H9 (cell line): Measurements from ENCODE around the gene EIF1AD. TPM values are rescaled to one million over a fixed set of nuclear protein-coding genes. Genes with fewer than 3 reads are reported as not detected.

ENCODE experiments used
- DNase-seq: peaks from one replicate; pipeline ENCODE4 v3.0.0-alpha.2; 2017
- H2AFZ ChIP-seq: one replicate; pipeline ENCODE4 v1.6.1; 2013; ENCODE audit warnings: mild to moderate bottlenecking, low read length, control low read depth, moderate library complexity
- H2AK5ac ChIP-seq: 2 replicates; pipeline ENCODE4 v1.6.1; 2013; ENCODE audit warnings: low read length, control low read depth, mixed read lengths; ENCODE audit not compliant: insufficient read length
- H2BK120ac ChIP-seq: one replicate; pipeline ENCODE4 v1.6.1; 2013; ENCODE audit warnings: low read depth, mild to moderate bottlenecking, low read length, control low read depth, inconsistent platforms; ENCODE audit not compliant: poor library complexity, severe bottlenecking
- H2BK12ac ChIP-seq: 2 replicates; pipeline ENCODE4 v1.6.1; 2013; ENCODE audit warnings: low read length, control low read depth, mixed read lengths, low read depth; ENCODE audit not compliant: insufficient read length
- H2BK15ac ChIP-seq: 2 replicates; pipeline ENCODE4 v1.6.1; 2013; ENCODE audit warnings: low read depth, low read length, control low read depth
- H2BK20ac ChIP-seq: one replicate; pipeline ENCODE4 v1.6.1; 2013; ENCODE audit warnings: low read depth, mild to moderate bottlenecking, low read length, control low read depth, inconsistent platforms; ENCODE audit not compliant: poor library complexity, severe bottlenecking
- H2BK5ac ChIP-seq: 2 replicates; pipeline ENCODE4 v1.6.1; 2013; ENCODE audit warnings: low read length, control low read depth, mixed read lengths; ENCODE audit not compliant: insufficient read length
- H3K14ac ChIP-seq: 2 replicates; pipeline ENCODE4 v1.6.1; 2013; ENCODE audit warnings: low read length, control low read depth; ENCODE audit not compliant: insufficient read depth
- H3K18ac ChIP-seq: 2 replicates; pipeline ENCODE4 v1.6.1; 2013; ENCODE audit warnings: low read depth, mild to moderate bottlenecking, mixed read lengths, low read length, control low read depth; ENCODE audit not compliant: insufficient read length
- H3K23ac ChIP-seq: 2 replicates; pipeline ENCODE4 v1.6.1; 2013; ENCODE audit warnings: low read length, control low read depth, mixed read lengths, low read depth; ENCODE audit not compliant: insufficient read length
- H3K23me2 ChIP-seq: 2 replicates; pipeline ENCODE4 v1.6.1; 2013; ENCODE audit warnings: low read depth, mild to moderate bottlenecking, mixed read lengths, low read length, control low read depth; ENCODE audit not compliant: insufficient read length, poor library complexity, severe bottlenecking
- H3K27ac ChIP-seq: 2 replicates; pipeline ENCODE4 v1.5.1; 2013; ENCODE audit warnings: low read length, control low read depth, mixed read lengths, low read depth; ENCODE audit not compliant: insufficient read length
- H3K27me3 ChIP-seq: 2 replicates; pipeline ENCODE4 v1.6.1; 2013; ENCODE audit warnings: low read length, control low read depth, inconsistent platforms; ENCODE audit not compliant: insufficient read depth
- H3K4ac ChIP-seq: 2 replicates; pipeline ENCODE4 v1.6.1; 2013; ENCODE audit warnings: low read depth, mild to moderate bottlenecking, control low read depth, inconsistent platforms, low read length, moderate library complexity
- H3K4me1 ChIP-seq: 2 replicates; pipeline ENCODE4 v1.6.1; 2013; ENCODE audit warnings: low read length, control low read depth, inconsistent platforms; ENCODE audit not compliant: insufficient read depth
- H3K4me2 ChIP-seq: 2 replicates; pipeline ENCODE4 v1.6.1; 2013; ENCODE audit warnings: low read length, control low read depth, mixed read lengths; ENCODE audit not compliant: insufficient read length, insufficient read depth
- H3K56ac ChIP-seq: 2 replicates; pipeline ENCODE4 v1.6.1; 2013; ENCODE audit warnings: low read depth, mild to moderate bottlenecking, mixed read lengths, low read length, control low read depth; ENCODE audit not compliant: insufficient read length
- H3K79me1 ChIP-seq: 2 replicates; pipeline ENCODE4 v1.6.1; 2013; ENCODE audit warnings: low read depth, mild to moderate bottlenecking, moderate library complexity, low read length, control low read depth, inconsistent platforms; ENCODE audit not compliant: insufficient read depth, poor library complexity, severe bottlenecking
- H3K79me2 ChIP-seq: 2 replicates; pipeline ENCODE4 v1.6.1; 2013; ENCODE audit warnings: low read length, control low read depth, inconsistent platforms; ENCODE audit not compliant: insufficient read depth
- H3K9ac ChIP-seq: 2 replicates; pipeline ENCODE4 v1.6.1; 2013; ENCODE audit warnings: low read length, control low read depth, mixed read lengths; ENCODE audit not compliant: insufficient read length; ENCODE audit errors: extremely low read depth
- H3K9me3 ChIP-seq: one replicate; pipeline ENCODE4 v1.6.1; 2013; ENCODE audit warnings: low read depth, low read length, inconsistent platforms; ENCODE audit not compliant: control insufficient read depth
- H3T11ph ChIP-seq: one replicate; pipeline ENCODE4 v1.6.1; 2013; ENCODE audit warnings: mild to moderate bottlenecking, low read length, control low read depth, inconsistent platforms
- H4K20me1 ChIP-seq: one replicate; pipeline ENCODE4 v1.6.1; 2013; ENCODE audit not compliant: control insufficient read depth, insufficient read length, insufficient read depth
- H4K5ac ChIP-seq: 2 replicates; pipeline ENCODE4 v1.6.1; 2013; ENCODE audit warnings: low read depth, mild to moderate bottlenecking, mixed read lengths, low read length, control low read depth; ENCODE audit not compliant: insufficient read length
- H4K8ac ChIP-seq: replicated peaks from 2 replicates; pipeline ENCODE4 v1.6.1; 2013; ENCODE audit warnings: low read length, control low read depth, mixed read lengths, low read depth; ENCODE audit not compliant: insufficient read length
- H4K91ac ChIP-seq: 2 replicates; pipeline ENCODE4 v1.6.1; 2013; ENCODE audit warnings: low read depth, mild to moderate bottlenecking, moderate library complexity, mixed read lengths, low read length, control low read depth; ENCODE audit not compliant: insufficient read length
- H3K27ac Mint-ChIP-seq, 3 experiments: 2 replicates in 2 of 3; 3 replicates in 1 of 3; pipeline ENCODE4 v1.8.0; 2020 to 2021; ENCODE audit warnings: mixed read lengths in 3 of 3, mild to moderate bottlenecking in 1 of 3, moderate library complexity in 1 of 3
- H3K27me3 Mint-ChIP-seq: 2 replicates; pipeline ENCODE4 v1.8.0; 2021; ENCODE audit warnings: low read depth, mild to moderate bottlenecking, moderate library complexity, mixed read lengths
- H3K36me3 Mint-ChIP-seq, 3 experiments: 2 replicates in 2 of 3; 3 replicates in 1 of 3; pipeline ENCODE4 v1.8.0; 2020 to 2021; ENCODE audit warnings: low read depth in 3 of 3, mixed read lengths in 3 of 3; ENCODE audit not compliant: insufficient read depth in 1 of 3
- H3K4me1 Mint-ChIP-seq, 2 experiments: 2 replicates each; pipeline ENCODE4 v1.8.0; 2020; ENCODE audit warnings: mixed read lengths in 2 of 2
- H3K4me3 Mint-ChIP-seq, 2 experiments: 2 replicates in 1 of 2; 3 replicates in 1 of 2; pipeline ENCODE4 v1.8.0; 2020 to 2021; ENCODE audit warnings: mild to moderate bottlenecking in 2 of 2, mixed read lengths in 2 of 2, moderate library complexity in 1 of 2
- H3K9me3 Mint-ChIP-seq, 2 experiments: 2 replicates in 1 of 2; 3 replicates in 1 of 2; pipeline ENCODE4 v1.8.0; 2020; ENCODE audit warnings: mild to moderate bottlenecking in 2 of 2, mixed read lengths in 2 of 2, moderate library complexity in 1 of 2
- CTCF ChIP-seq: fragments of 200-600 bp; sonication (generic); conservative IDR thresholded peaks from 3 replicates; pipeline ENCODE4 v1.8.0; 2021; ENCODE audit warnings: antibody characterized with exemption, mild to moderate bottlenecking
- WGBS: extraction: QIAGEN DNeasy Blood & Tissue Kit; methylation state at CpG from one replicate; pipeline ENCODE4 v1.1.7; 2013; ENCODE audit warnings: missing lambda C conversion rate, low lambda C conversion rate, mixed read lengths; ENCODE audit not compliant: insufficient read length; ENCODE audit errors: extremely low coverage; 5-methylcytosine and 5-hydroxymethylcytosine counted together
- total RNA-seq: library from RNA; stranded (reverse); gene quantifications from 2 replicates; pipeline ENCODE4 v1.2.1, GENCODE V29; 2021

EIF1AD gene
- total RNA-seq, 1 experiment from 2014 or later, result 46.7 TPM

DNA sequence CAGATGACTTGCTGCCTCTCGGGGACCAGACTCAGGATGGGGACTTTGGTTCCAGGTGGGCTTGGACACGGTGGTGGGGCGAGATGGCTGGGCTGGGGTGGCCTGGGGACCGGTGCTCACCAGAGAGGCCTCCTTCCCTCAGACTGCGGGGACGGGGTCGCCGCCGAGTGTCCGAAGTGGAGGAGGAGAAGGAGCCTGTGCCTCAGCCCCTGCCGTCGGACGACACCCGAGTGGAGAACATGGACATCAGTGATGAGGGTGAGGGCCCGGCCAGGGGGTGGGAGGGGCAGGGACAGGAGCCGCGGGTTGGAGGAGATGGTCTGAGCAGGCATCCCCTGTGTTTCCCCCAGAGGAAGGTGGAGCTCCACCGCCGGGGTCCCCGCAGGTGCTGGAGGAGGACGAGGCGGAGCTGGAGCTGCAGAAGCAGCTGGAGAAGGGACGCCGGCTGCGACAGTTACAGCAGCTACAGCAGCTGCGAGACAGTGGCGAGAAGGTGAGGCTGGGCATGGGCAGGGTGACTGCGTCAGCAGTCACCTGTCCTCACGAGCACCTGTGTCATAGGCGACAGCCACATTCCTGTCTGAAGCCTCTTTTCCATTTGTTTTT lies 34.5 kb downstream of the EIF1AD start:
- H3K27me3 ChIP-seq, result no peaks in the 10 kb centered on the region
- Mint-ChIP-seq H3K27ac (no peak overlapping the region), H3K4me1 (peaks cover 14% of the 10 kb centered on the region in 2 experiments), H3K36me3 (peaks cover 53 to 82% (median 77%) of the 10 kb centered on the region in 3 experiments), H3K4me3 (no peak overlapping the region; a peak in 1 of 5 replicates), H3K9me3 (no peaks in the 10 kb centered on the region), H3K27me3 (no peaks in the 10 kb centered on the region)
- H3K9me3 ChIP-seq, result no peaks in the 10 kb centered on the region
- WGBS, result no CpG with 5 or more reads among the region's 30 CpGs
- no peak overlapping the region for H3K4me2 ChIP-seq
- H3K4ac ChIP-seq, result no peak overlapping the region
- no peak for TF ChIP-seq CTCF
- no peak overlapping the region for H2BK12ac ChIP-seq
- H4K91ac ChIP-seq, result no peak overlapping the region
- H4K8ac ChIP-seq, result no peak overlapping the region
- H3K56ac ChIP-seq, result no peak overlapping the region
- no peak overlapping the region for H2AK5ac ChIP-seq
- no peak overlapping the region for H2BK20ac ChIP-seq
- H3K14ac ChIP-seq, result no peak overlapping the region
- H3K23ac ChIP-seq, result no peak overlapping the region
- H2BK15ac ChIP-seq, result no peak overlapping the region
- no peaks in the 10 kb centered on the region for H4K20me1 ChIP-seq
- no peak overlapping the region for H3T11ph ChIP-seq
- DNase-seq, result no peak
- H4K5ac ChIP-seq, result no peak overlapping the region
- H3K18ac ChIP-seq, result no peak overlapping the region
- no peak overlapping the region for H3K27ac ChIP-seq
- peaks cover 6% of the 10 kb centered on the region; the same call in 1 of the 2 replicates for H3K79me2 ChIP-seq
- H3K23me2 ChIP-seq, result no peaks in the 10 kb centered on the region
- no peak overlapping the region for H2AFZ ChIP-seq
- no peak overlapping the region for H2BK120ac ChIP-seq
- no peak overlapping the region for H2BK5ac ChIP-seq
- peaks cover 2% of the 10 kb centered on the region; the same call in 1 of the 2 replicates for H3K4me1 ChIP-seq
- peaks cover 5% of the 10 kb centered on the region for H3K79me1 ChIP-seq
- H3K9ac ChIP-seq, result no peak overlapping the region
